ENCODE measurements around the gene RSPH1.
"Not testable (repeated sequence)": the region's sequence is repeated elsewhere in the genome, so short reads cannot be mapped to it uniquely, and the experiment has no call there.

Gene RSPH1

DNA sequence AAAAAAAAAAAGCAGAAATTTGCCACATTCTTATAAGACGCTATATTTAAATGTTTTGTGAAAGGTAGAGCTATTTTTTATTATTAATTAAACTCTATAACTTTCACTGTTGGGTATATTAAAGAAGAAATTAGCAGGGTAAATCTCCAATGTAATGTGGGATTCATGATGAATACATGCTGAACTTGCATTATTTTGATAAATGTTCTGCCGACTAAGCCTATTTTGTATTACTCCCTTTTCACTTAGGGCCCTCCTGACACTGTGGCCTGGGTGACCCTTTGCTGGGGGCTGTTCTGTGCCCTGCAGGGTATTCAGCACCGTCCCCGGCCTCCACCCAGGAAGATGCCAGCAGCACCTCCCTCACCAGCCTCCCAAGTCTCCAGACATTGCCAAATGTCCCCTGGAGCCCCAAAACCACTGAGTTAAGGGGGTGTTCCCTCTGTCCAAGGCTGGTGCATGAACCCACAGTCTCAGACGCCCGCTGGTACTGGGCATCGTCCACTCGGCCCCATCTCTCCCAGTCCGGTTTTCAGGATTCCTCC lies 22.5 kb downstream of the RSPH1 start:
- in situ Hi-C loops (cut with HindIII; ENCODE audit: low sequenced_read_pairs): no loop called here
- DNase-seq (ENCODE audit: low read depth): no peak
- no peak for TF ChIP-seq CTCF (IDR thresholded peaks at IDR 0.05; ENCODE audit: low read depth, low read length, missing control alignments)
- H3K4me3 ChIP-seq (ENCODE audit: low read depth, low read length): no peak overlapping the region

DNA sequence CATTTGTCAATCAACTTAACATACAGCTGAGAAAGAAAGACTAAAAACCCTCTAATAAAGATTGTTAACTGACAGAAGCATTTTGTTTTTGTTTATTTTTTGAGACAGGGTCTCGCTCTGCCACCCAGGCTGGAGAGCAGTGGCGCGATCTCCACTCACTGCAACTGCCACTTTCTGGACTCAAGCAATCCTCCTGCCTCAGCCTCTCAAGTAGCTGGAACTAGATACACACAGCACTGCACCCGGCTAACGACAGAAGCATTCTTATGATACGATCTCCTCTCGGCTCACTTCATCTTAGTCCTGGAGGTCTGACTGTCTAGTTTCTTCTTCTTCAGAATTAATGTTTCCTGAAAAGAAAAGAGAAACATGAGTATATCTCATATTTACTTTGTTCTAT lies 23.5 kb downstream of the RSPH1 start:
- no peak for DNase-seq (ENCODE audit: low read depth)
- no peak overlapping the region for H3K4me3 ChIP-seq (ENCODE audit: low read depth, low read length)
- in situ Hi-C loops (cut with HindIII; ENCODE audit: low sequenced_read_pairs): no loop called here
- TF ChIP-seq CTCF (IDR thresholded peaks at IDR 0.05; ENCODE audit: low read depth, low read length, missing control alignments): no peak

- H3K4me3 ChIP-seq (ENCODE audit: low read depth, low read length): no peak overlapping the region
- in situ Hi-C loops (cut with HindIII; ENCODE audit: low sequenced_read_pairs): no loop called here
- TF ChIP-seq CTCF (IDR thresholded peaks at IDR 0.05; ENCODE audit: low read depth, low read length, missing control alignments): no peak
- no peak for DNase-seq (ENCODE audit: low read depth)
These were observed 24.2 kb downstream of the RSPH1 start for GRCh38 chr21:42471716-42472330.

DNA sequence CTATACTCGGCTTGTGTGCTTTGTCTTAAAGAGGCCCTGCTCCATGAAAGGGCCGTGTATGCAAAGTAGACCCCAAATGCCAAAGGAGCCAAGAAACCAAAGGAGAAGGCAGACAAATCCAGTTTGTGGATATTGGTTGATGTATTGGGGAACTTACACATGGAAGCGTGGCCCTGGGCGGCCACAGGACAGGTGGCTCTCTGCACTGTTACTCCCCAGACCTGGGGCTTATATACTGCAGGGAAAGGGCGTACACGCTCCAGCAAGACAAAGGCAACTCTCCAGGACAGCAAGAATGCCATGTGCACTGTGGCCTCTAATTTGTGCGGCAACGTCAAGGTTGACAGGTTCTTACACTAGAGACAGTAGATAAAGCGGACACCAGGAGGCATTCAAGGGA lies 24.8 kb downstream of the RSPH1 start:
- in situ Hi-C loops (cut with HindIII; ENCODE audit: low sequenced_read_pairs): no loop called here
- no peak for DNase-seq (ENCODE audit: low read depth)
- TF ChIP-seq CTCF (IDR thresholded peaks at IDR 0.05; ENCODE audit: low read depth, low read length, missing control alignments): no peak
- H3K4me3 ChIP-seq (ENCODE audit: low read depth, low read length): no peak overlapping the region

GRCh38 chr21:42469726-42470125 lies 26.3 kb downstream of the RSPH1 start:
- DNase-seq (ENCODE audit: low read depth); in situ Hi-C loops (cut with HindIII; ENCODE audit: low sequenced_read_pairs); H3K4me3 ChIP-seq (ENCODE audit: low read depth, low read length): not testable (repeated sequence)

GRCh38 chr21:42469272-42469671 lies 26.8 kb downstream of the RSPH1 start:
- DNase-seq (ENCODE audit: low read depth): no peak
- H3K4me3 ChIP-seq (ENCODE audit: low read depth, low read length): no peak overlapping the region
- in situ Hi-C loops (cut with HindIII; ENCODE audit: low sequenced_read_pairs): no loop called here
- no peak for TF ChIP-seq CTCF (IDR thresholded peaks at IDR 0.05; ENCODE audit: low read depth, low read length, missing control alignments)

- no peak overlapping the region for H3K4me3 ChIP-seq (ENCODE audit: low read depth, low read length)
- in situ Hi-C loops (cut with HindIII; ENCODE audit: low sequenced_read_pairs): no loop called here
- TF ChIP-seq CTCF (IDR thresholded peaks at IDR 0.05; ENCODE audit: low read depth, low read length, missing control alignments): no peak
- DNase-seq (ENCODE audit: low read depth): no peak
These were observed 27.4 kb downstream of the RSPH1 start for GRCh38 chr21:42468491-42469131.

Data from astrocyte of the cerebellum (primary cell).